IPS-15b (cell line): ENCODE measurements around the gene ARHGAP45.
"Not testable (repeated sequence)": the region's sequence is repeated elsewhere in the genome, so short reads cannot be mapped to it uniquely, and the experiment has no call there.

Source experiments
- H3K27me3 ChIP-seq: one replicate; pipeline ENCODE4 v1.6.1; 2013; ENCODE audit warnings: low read length; ENCODE audit not compliant: control insufficient read depth, insufficient read depth
- H3K36me3 ChIP-seq: one replicate; pipeline ENCODE4 v1.6.1; 2013; ENCODE audit warnings: low read length; ENCODE audit not compliant: control insufficient read depth, insufficient read depth
- H3K4me1 ChIP-seq: one replicate; pipeline ENCODE4 v1.6.1; 2013; ENCODE audit warnings: mild to moderate bottlenecking, low read length; ENCODE audit not compliant: control insufficient read depth, insufficient read depth
- H3K4me3 ChIP-seq: one replicate; pipeline ENCODE4 v1.5.1; 2013; ENCODE audit warnings: low read depth, low read length
- H3K9ac ChIP-seq: one replicate; pipeline ENCODE4 v1.6.1; 2013; ENCODE audit warnings: low read depth, mild to moderate bottlenecking, low read length
- H3K9me3 ChIP-seq: one replicate; pipeline ENCODE4 v1.6.1; 2013; ENCODE audit warnings: mild to moderate bottlenecking, low read length; ENCODE audit not compliant: control insufficient read depth, insufficient read depth

Gene ARHGAP45

DNA sequence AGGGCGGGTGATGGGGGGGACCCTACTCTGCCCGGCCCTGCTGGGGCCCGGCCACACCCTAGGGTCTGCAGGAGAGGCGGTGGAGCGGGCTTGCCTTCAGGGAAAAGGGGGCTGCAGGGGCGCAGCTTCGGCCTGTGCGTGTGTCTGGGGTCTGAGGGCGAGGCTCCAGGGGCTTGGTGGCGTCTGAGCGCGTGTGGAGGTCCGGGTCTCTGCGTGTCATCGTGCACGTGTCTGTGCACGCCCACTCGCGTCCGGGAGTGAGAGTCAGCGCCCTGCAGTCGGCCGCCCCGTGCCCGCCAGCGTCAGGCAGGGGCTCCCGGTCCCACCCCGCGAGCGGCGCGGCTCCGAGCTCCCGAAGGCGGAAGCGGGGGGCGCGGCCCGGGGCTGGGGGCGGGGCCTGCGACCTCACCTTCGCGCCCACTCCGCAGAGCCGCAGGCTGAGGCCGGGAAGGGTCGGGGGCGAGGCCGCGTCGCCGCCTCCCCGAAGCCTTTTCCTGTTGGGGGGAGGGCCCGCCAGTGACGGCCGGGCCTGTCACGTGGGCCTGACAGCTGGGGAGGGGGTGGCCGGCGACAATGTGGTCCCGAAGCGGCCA lies at the start of gene ARHGAP45:
Gene ARHGAP45 (plus strand): TSS at position 420 of the 593 bp plus-strand sequence. CDS start 239 bp downstream, outside the sequence.
- Histone ChIP-seq H3K4me3 (peak within 1 kb of the TSS; percentile 48), H3K4me1 (peaks cover 8% of the 10 kb centered on the region), H3K27me3 (peaks cover 3% of the 10 kb centered on the region), H3K9me3 (no peaks in the 10 kb centered on the region), H3K9ac (no peak within 1 kb of the TSS), H3K36me3 (peaks cover 3% of the 10 kb centered on the region)

- Histone ChIP-seq H3K27me3 (no peaks in the 10 kb centered on the region), H3K9ac (peak overlapping the region; percentile 54), H3K4me3 (no peak overlapping the region), H3K4me1 (peaks cover 5% of the 10 kb centered on the region), H3K9me3 (no peaks in the 10 kb centered on the region), H3K36me3 (peaks cover 23% of the 10 kb centered on the region)
Observed at GRCh38 chr19:1017906-1018305, 49.1 kb upstream of the ARHGAP45 start.

GRCh38 chr19:1018393-1018792 lies 48.6 kb upstream of the ARHGAP45 start:
- H3K4me3 ChIP-seq: no peak overlapping the region
- peaks cover 19% of the 10 kb centered on the region for H3K36me3 ChIP-seq
- peak overlapping the region; percentile 14 for H3K9ac ChIP-seq
- no peaks in the 10 kb centered on the region for H3K9me3 ChIP-seq
- peaks cover 5% of the 10 kb centered on the region for H3K4me1 ChIP-seq
- H3K27me3 ChIP-seq: no peaks in the 10 kb centered on the region

DNA sequence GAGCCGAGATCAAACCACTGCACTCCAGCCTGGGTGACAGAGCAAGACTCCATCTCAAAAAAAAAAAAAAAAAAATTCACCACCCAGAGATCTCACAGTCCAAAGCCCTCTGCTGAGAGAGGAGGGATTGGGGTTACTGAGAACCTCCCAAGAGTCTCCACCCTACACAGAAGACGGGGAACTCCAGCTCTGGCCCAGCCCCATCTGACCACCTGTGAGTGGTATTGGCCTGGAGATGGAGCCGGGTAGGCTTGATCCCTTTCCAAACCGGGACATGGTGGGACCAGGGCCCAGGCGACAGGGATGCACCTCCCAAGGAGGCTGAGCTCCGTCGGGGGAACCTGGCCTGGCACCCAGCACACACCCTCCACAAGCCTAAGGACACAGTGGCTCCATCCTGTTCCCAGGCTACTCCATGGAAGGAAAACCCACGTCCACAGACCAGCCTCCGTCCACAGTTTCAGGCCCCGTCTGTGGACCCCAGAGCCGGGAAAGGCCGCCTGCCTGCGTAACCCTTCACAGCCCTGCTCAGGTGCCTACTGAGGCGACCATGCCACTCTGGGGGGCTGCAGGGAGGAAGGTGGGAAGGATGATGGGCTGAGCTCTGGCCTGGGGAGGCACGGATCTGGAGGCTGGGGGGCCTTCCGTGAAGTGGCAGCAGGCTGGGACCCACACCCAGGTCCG lies 47.9 kb upstream of the ARHGAP45 start:
- peaks cover 12% of the 10 kb centered on the region for H3K36me3 ChIP-seq
- peaks cover 5% of the 10 kb centered on the region for H3K4me1 ChIP-seq
- H3K4me3 ChIP-seq: no peak overlapping the region
- peak overlapping the region; percentile 92 for H3K9ac ChIP-seq
- no peaks in the 10 kb centered on the region for H3K9me3 ChIP-seq
- no peaks in the 10 kb centered on the region for H3K27me3 ChIP-seq

DNA sequence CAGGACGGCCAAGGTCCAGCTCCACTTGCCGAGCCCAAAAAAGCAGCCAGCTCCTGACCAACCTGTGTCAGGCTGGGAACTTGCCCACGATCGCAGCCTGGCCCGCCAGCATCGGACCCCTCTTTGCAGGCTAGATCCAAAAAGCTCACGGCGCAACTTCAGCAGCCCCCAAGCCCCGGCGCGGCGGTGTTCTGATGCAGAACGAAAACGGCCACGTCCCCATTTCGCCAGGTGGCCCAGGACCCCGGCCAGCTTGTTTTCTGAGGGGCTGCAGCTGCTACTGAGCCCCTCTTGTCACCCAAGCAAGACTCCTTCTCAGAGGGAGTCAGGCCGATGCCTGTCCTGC lies 47.4 kb upstream of the ARHGAP45 start:
- Histone ChIP-seq H3K27me3 (no peaks in the 10 kb centered on the region), H3K4me3 (peak overlapping the region; percentile 91), H3K9me3 (no peaks in the 10 kb centered on the region), H3K4me1 (peaks cover 5% of the 10 kb centered on the region), H3K36me3 (peaks cover 8% of the 10 kb centered on the region), H3K9ac (peak overlapping the region; percentile 92)

DNA sequence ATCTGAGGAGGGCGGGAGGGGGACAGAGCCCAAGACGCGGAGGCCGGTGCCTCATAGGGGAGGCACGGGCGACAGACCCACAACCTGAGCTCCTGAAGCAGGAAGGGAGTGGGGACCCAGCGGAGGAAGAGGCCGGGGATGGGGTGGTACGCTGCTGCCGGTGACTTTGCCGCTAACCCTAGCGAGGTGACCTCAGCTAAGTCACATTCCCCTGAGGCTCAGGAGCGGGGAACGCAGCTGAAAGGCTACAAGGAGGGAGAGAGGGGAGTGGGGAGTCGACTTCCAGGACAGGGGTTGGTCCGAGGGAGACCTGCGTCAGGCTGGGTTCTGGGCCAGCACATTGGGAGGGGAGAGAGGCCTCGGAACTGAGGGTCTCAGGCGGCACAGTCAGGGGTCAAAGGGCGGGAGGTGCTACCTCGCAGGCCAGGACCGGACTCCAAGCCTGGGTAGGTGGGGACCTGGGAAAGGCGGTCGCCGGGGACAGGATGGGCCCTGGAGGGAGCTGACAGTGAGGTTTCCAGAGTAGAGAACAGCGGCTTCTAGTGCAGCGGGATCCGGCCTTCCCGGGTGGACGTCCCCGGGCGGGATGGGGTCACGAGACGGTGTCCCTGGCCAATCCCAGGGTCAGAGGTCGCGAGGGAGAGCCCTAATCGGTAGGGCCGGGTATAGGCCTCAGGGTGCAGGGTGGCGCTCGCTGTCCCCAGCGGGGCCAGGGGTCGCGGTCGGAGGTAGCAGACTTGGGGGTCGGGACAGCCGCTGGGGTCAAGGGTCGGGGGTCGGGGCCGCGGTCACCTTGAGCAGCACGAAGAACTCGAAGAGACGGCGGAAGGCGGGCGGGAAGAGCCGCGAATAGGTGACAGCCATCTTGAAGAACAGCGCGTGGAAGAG lies 46.7 kb upstream of the ARHGAP45 start:
- Histone ChIP-seq H3K4me1 (peaks cover 5% of the 10 kb centered on the region), H3K27me3 (no peaks in the 10 kb centered on the region), H3K4me3 (peak overlapping the region; percentile 91), H3K9me3 (no peaks in the 10 kb centered on the region), H3K9ac (peak overlapping the region; percentile 92), H3K36me3 (peaks cover 8% of the 10 kb centered on the region)

DNA sequence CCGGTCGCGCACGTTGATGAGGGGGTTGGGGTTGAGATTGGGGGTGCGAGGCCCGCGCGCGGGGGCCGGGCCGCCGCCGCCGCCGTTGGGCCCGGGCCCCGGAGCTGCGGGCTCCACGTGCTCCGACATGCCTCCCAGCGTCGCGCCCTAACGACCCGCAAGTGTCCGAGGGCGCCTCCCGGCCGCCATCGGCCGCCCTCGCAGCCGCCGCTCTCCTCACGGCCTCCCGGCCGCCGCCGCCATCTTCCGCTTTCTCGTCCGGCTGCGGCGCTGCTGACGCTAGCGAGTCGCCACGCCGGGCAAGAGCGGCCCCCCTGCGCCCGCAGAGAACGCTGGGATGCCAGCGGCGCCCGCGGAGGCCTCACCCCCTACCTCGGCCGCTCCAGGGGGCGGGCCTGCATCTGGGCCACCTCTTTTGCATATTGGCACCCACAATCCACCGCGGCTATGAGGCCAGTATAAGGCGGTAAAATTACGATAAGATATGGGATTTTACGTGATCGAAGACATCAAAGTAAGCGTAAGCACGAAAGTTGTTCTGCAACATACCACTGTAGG lies 46.0 kb upstream of the ARHGAP45 start, which contains the start of gene TMEM259:
Gene TMEM259 (minus strand): TSS at position 256 of the 558 bp plus-strand sequence. CDS start 127 bp downstream, at position 129.
- no peaks in the 10 kb centered on the region for H3K9me3 ChIP-seq
- H3K4me3 ChIP-seq: peak within 1 kb of the TSS; percentile 91
- peaks cover 7% of the 10 kb centered on the region for H3K36me3 ChIP-seq
- no peaks in the 10 kb centered on the region for H3K27me3 ChIP-seq
- peaks cover 5% of the 10 kb centered on the region for H3K4me1 ChIP-seq
- peak within 1 kb of the TSS; percentile 92 for H3K9ac ChIP-seq

- not testable (repeated sequence) for H3K4me1 ChIP-seq, H3K36me3 ChIP-seq, H3K4me3 ChIP-seq, H3K9ac ChIP-seq, H3K27me3 ChIP-seq, H3K9me3 ChIP-seq
Observed at GRCh38 chr19:1023883-1024188, 43.1 kb upstream of the ARHGAP45 start.

- H3K36me3 ChIP-seq, H3K27me3 ChIP-seq, H3K9me3 ChIP-seq, H3K4me1 ChIP-seq, H3K9ac ChIP-seq, H3K4me3 ChIP-seq: not testable (repeated sequence)
Observed at GRCh38 chr19:1025080-1025479, 41.9 kb upstream of the ARHGAP45 start.

GRCh38 chr19:1025960-1026782 lies 40.8 kb upstream of the ARHGAP45 start, which contains the start of gene CNN2:
Gene CNN2 (plus strand): TSS chr19:1026608. CDS start chr19:1026662, 54 bp downstream.
- no peaks in the 10 kb centered on the region for H3K4me1 ChIP-seq
- H3K4me3 ChIP-seq: peak within 1 kb of the TSS; percentile 83
- H3K9me3 ChIP-seq: no peaks in the 10 kb centered on the region
- H3K27me3 ChIP-seq: no peaks in the 10 kb centered on the region
- peaks cover 6% of the 10 kb centered on the region for H3K36me3 ChIP-seq
- peak within 1 kb of the TSS; percentile 92 for H3K9ac ChIP-seq
